CD4-positive, alpha-beta T cell (primary cell): ENCODE measurements around the gene VAV1. TPM values are rescaled to one million over a fixed set of nuclear protein-coding genes. Genes with fewer than 3 reads are reported as not detected.

ENCODE experiments used
- ATAC-seq: fragments of 200-7000 bp; cut with Tn5 transposase; one replicate; pipeline ENCODE4 v1.10.0; 2022; ENCODE audit warnings: mild to moderate bottlenecking; ENCODE audit not compliant: poor library complexity
- CTCF ChIA-PET: fragments of 350-600 bp; sonication (Branson Sonifier 250); formaldehyde crosslinking; loops from one replicate; lab custom pipeline; 2021; ENCODE audit warnings: antibody characterized with exemption, inconsistent platforms; lab: Charles Lee
- POLR2A ChIA-PET: fragments of 350-600 bp; sonication (Branson Sonifier 250); formaldehyde crosslinking; loops from one replicate; lab custom pipeline; 2021; ENCODE audit warnings: antibody characterized with exemption, inconsistent platforms; lab: Charles Lee
- DNase-seq, 14 experiments: peaks; one replicate each; pipeline ENCODE4 v3.0.0-alpha.2; 2013 to 2020; ENCODE audit warnings: mixed read lengths in 2 of 14
- H3K27ac ChIP-seq, 2 donors: one replicate each; pipeline versions ENCODE4 v1.5.1 to v1.7.0; 2013; ENCODE audit warnings: low read length in 2 of 2, low read depth in 1 of 2, mild to moderate bottlenecking in 1 of 2
- H3K27me3 ChIP-seq, 2 experiments: 1 replicate in 1 of 2; 2 replicates in 1 of 2; pipeline versions ENCODE4 v1.6.1 to v1.7.0; 2013; ENCODE audit warnings: low read length in 2 of 2, control low read depth in 1 of 2, mild to moderate bottlenecking in 1 of 2, moderate library complexity in 1 of 2; ENCODE audit not compliant: insufficient read depth in 2 of 2, control insufficient read depth in 1 of 2
- H3K36me3 ChIP-seq: one replicate; pipeline ENCODE4 v1.6.1; 2013; ENCODE audit warnings: low read length, control low read depth; ENCODE audit not compliant: insufficient read depth
- H3K4me1 ChIP-seq: one replicate; pipeline ENCODE4 v1.6.1; 2013; ENCODE audit warnings: low read length, control low read depth; ENCODE audit not compliant: insufficient read depth
- H3K4me3 ChIP-seq: one replicate; pipeline ENCODE4 v1.5.1; 2013; ENCODE audit warnings: mild to moderate bottlenecking, low read length, moderate library complexity
- H3K9me3 ChIP-seq, 2 experiments: 1 replicate in 1 of 2; 2 replicates in 1 of 2; pipeline versions ENCODE4 v1.6.1 to v1.7.0; 2013; ENCODE audit warnings: low read length in 2 of 2, mild to moderate bottlenecking in 2 of 2, control low read depth in 1 of 2, moderate library complexity in 1 of 2; ENCODE audit not compliant: control insufficient read depth in 1 of 2, insufficient read depth in 1 of 2
- H3K27ac Mint-ChIP-seq: one replicate; pipeline ENCODE4 v1.8.0; 2020; ENCODE audit warnings: mixed read lengths
- H3K27me3 Mint-ChIP-seq: one replicate; pipeline ENCODE4 v1.8.0; 2021; ENCODE audit warnings: mixed read lengths
- H3K36me3 Mint-ChIP-seq: one replicate; pipeline ENCODE4 v1.8.0; 2021; ENCODE audit warnings: low read depth, mixed read lengths
- H3K4me1 Mint-ChIP-seq: one replicate; pipeline ENCODE4 v1.8.0; 2021; ENCODE audit warnings: low read depth, mixed read lengths
- H3K4me3 Mint-ChIP-seq: one replicate; pipeline ENCODE4 v1.8.0; 2020; ENCODE audit warnings: mild to moderate bottlenecking, mixed read lengths
- H3K9me3 Mint-ChIP-seq: one replicate; pipeline ENCODE4 v1.8.0; 2020; ENCODE audit warnings: mixed read lengths
- intact Hi-C, 2 experiments: fragments of 100-400 bp; cut with DNase I in 1 of 2; cut with micrococcal nuclease in 1 of 2; formaldehyde crosslinking; loops; one replicate each; pipeline versions ENCODE4 v1.15.1 to v1.9.0; 2023 to 2025; cut with DNase I, micrococcal nuclease
- total RNA-seq, 174 experiments: library from RNA in 2 of 174; stranded (reverse) in 2 of 174; gene quantifications; one replicate each; pipeline ENCODE4 v1.2.3 and lab custom pipeline; 2021 to 2026
- TF ChIP-seq, protein P1 (sequence below): fragments of 200-600 bp; IDR thresholded peaks from one replicate; pipeline ENCODE4 v1.8.0; 2022; ENCODE audit warnings: antibody characterized with exemption, mild to moderate bottlenecking

Gene VAV1
- total RNA-seq, 2 experiments from 2014 or later = 70.0 to 70.1 TPM

DNA sequence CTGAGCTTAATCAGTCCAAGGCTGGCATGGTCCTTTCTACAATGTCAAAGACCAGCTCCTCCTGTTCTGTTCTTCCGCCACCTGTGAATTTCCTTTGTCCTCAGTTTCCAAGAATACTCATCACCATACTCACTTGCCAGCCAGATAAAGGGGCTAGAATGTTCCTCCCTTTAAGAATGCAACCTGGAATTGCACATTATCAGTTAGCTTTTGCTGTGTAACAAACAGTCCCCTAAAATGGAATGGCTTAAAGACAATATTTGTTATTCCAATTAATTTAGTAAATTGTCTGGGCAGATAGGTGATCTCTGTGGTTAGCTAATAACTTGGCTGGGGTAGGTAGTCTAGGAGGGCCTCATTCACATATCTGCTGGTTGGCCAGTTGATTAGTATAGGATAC lies 36.0 kb downstream of the VAV1 start:
- H3K36me3 ChIP-seq = peaks cover 21% of the 10 kb centered on the region
- Mint-ChIP-seq H3K27me3 (no peaks in the 10 kb centered on the region), H3K9me3 (peaks cover 2% of the 10 kb centered on the region), H3K36me3 (peaks cover 58% of the 10 kb centered on the region), H3K27ac (peak overlapping the region; percentile 77), H3K4me1 (peaks cover 65% of the 10 kb centered on the region), H3K4me3 (no peak overlapping the region)
- intact Hi-C loops = no loop called here
- ChIA-PET POLR2A (interaction anchor here (0.8 to 1.3 kb wide), 3 partner anchors 20 to 291 kb away, joined by 3 to 4 read pairs (median 3); partner anchors contain the start of gene VAV1), CTCF (no interaction called here)
- DNase-seq (no peak), ATAC-seq (no peak)
- no peak overlapping the region for H3K27ac ChIP-seq
- no peaks in the 10 kb centered on the region for H3K27me3 ChIP-seq
- TF ChIP-seq, protein P1, sequence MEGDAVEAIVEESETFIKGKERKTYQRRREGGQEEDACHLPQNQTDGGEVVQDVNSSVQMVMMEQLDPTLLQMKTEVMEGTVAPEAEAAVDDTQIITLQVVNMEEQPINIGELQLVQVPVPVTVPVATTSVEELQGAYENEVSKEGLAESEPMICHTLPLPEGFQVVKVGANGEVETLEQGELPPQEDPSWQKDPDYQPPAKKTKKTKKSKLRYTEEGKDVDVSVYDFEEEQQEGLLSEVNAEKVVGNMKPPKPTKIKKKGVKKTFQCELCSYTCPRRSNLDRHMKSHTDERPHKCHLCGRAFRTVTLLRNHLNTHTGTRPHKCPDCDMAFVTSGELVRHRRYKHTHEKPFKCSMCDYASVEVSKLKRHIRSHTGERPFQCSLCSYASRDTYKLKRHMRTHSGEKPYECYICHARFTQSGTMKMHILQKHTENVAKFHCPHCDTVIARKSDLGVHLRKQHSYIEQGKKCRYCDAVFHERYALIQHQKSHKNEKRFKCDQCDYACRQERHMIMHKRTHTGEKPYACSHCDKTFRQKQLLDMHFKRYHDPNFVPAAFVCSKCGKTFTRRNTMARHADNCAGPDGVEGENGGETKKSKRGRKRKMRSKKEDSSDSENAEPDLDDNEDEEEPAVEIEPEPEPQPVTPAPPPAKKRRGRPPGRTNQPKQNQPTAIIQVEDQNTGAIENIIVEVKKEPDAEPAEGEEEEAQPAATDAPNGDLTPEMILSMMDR = no peak
- H3K4me3 ChIP-seq = no peak overlapping the region
- H3K9me3 ChIP-seq = no peaks in the 10 kb centered on the region
- H3K4me1 ChIP-seq = peaks cover 49% of the 10 kb centered on the region

DNA sequence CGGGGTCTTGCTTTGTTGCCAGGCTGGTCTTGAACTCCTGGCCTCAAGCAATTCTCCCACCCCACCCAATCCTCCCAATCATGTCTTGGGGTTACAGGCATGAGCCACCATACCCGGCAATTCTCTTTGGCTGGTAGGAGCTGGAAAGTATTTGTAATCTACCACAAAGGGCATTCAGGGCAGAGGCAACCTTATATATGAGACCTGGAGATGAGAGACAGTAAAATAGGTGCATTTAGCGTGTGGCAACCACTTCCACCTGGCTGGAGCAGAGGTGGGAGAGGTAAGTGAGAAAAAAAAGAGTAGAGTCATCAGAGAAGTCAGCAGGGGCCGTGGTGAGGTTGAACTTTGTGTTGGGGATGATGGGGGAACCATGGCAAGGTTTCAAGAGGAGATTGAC lies 36.8 kb downstream of the VAV1 start:
- H3K9me3 ChIP-seq = no peaks in the 10 kb centered on the region
- peaks cover 51% of the 10 kb centered on the region for H3K4me1 ChIP-seq

DNA sequence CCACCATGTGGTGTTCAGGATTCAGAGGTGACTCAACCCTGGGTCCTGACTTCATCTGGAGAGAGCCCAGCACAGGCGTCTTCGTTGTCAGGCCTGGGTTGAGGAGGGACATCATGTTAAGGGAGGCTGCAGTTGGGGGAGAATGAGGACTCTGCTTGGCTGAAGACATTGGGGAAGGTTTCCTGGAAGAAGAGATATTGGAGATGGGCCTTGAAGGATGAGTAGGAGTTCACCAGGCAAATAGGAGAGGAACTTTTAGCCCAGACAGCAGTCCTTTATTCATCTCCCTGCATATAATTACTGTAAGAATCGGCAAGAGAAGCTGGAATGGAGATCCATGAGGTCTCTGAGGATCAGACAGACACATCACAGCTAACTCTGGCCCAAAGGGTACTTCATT lies 38.9 kb downstream of the VAV1 start:
- Mint-ChIP-seq H3K4me1 (peaks cover 82% of the 10 kb centered on the region), H3K9me3 (peaks cover 2% of the 10 kb centered on the region), H3K36me3 (peaks cover 69% of the 10 kb centered on the region), H3K27ac (peak overlapping the region; percentile 86), H3K4me3 (peak overlapping the region; percentile 26), H3K27me3 (no peaks in the 10 kb centered on the region)
- Histone ChIP-seq H3K27me3 (no peaks in the 10 kb centered on the region), H3K36me3 (peaks cover 31% of the 10 kb centered on the region), H3K27ac (peak overlapping the region; percentile 29 to 45), H3K9me3 (no peaks in the 10 kb centered on the region), H3K4me1 (peaks cover 59% of the 10 kb centered on the region), H3K4me3 (no peak overlapping the region)
- no peak for DNase-seq
- ChIA-PET POLR2A (no interaction called here), CTCF (interaction anchor here (3.1 kb wide), 1 partner anchor 9 kb away, joined by 18 read pairs; no protein-coding TSS in a partner anchor)
- ATAC-seq = no peak
- intact Hi-C loops = no loop called here
- TF ChIP-seq, protein P1 = no peak

More for the DNA sequence above, 36.8 kb downstream of the VAV1 start:
- intact Hi-C loops = no loop called here
- POLR2A ChIA-PET = interaction anchor here (0.8 to 1.3 kb wide), 3 partner anchors 19 to 292 kb away, joined by 3 to 4 read pairs (median 3); partner anchors contain the start of gene VAV1
- Mint-ChIP-seq H3K27ac (peak overlapping the region; percentile 77), H3K4me3 (peak overlapping the region; percentile 30), H3K36me3 (peaks cover 59% of the 10 kb centered on the region), H3K4me1 (peaks cover 66% of the 10 kb centered on the region), H3K9me3 (peaks cover 2% of the 10 kb centered on the region), H3K27me3 (no peaks in the 10 kb centered on the region)
- no peak for ATAC-seq
- CTCF ChIA-PET = no interaction called here
- DNase-seq = no peak
- TF ChIP-seq, protein P1 = no peak
- no peaks in the 10 kb centered on the region for H3K27me3 ChIP-seq
- peak overlapping the region; percentile 17 to 45 for H3K27ac ChIP-seq
- H3K36me3 ChIP-seq = peaks cover 21% of the 10 kb centered on the region
- H3K4me3 ChIP-seq = no peak overlapping the region
